HG02852 (cell line): Measurements from ENCODE around the gene LCAT.
"Not testable (repeated sequence)": the region's sequence is repeated elsewhere in the genome, so short reads cannot be mapped to it uniquely, and the experiment has no call there.

Experiments
- ATAC-seq: cut with Tn5 transposase; IDR thresholded peaks from one replicate; pipeline ENCODE4 v1.9.1; 2021; ENCODE audit warnings: mild to moderate bottlenecking, moderate library complexity; ENCODE audit not compliant: unreplicated experiment

Gene LCAT

DNA sequence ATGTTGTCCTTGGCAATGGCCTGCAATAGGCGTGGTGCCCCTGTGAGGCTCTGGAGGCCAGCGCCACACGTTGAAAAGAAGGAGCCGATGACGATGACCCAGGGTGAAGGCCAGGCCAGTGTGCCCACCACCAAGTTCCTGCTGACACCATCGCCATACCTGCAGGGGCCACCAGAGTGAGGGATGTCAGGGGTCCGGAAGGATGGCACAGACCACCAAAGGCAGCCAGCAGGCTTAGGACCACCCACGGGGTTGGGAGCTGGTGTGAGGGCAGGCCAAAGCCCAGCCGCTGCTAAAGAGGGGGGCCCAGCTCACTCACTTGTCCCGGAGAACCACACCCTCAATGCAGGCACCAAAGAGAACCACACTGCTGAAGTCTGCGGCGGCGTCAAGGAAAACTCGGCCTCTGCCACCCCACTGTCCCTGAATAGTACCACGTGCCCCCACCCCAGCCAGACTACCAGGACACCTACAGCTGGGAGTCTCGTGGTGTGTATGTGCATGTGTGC, 6.5 kb upstream of the LCAT start:
- no peak for ATAC-seq

DNA sequence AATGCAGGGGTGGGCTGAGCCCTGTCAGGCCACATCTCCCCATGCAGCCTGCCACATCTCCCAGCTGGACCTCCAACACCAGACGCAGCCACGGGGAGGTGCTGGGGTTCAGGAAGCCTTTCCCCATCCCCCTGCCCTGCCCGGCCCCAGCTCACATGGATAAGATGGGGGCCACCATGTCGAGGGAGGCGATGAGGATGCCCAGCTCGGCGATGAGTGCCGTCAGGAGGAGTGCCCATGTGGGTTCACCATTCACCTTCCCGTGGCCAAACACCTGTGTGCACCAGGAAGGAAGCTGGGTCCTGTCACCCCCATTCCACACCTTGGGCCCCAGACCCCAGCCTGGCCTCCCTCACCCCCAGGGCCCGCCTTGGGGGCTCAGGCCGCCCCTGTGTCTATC, 5.7 kb upstream of the LCAT start:
- no peak for ATAC-seq

DNA sequence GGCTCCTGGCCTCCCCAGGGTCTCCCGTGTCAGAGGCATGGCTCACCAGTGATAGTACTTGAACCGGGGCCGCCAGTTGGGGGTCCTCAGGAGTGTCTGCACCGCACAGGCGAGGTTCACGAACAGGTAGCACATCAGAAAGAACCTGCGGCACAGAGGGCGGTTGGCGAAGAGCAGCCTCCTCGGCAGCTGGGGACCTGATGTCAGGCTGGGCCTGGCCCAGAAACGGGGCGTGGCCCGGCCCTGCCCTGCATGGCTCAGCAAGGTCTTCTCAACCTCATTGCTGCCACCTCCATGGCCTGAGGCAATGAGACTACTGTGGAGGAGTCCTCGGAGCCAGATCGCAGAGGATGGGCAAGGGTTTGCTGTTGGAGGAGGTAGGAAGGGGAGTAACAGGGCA, 4.1 kb upstream of the LCAT start:
- no peak for ATAC-seq

DNA sequence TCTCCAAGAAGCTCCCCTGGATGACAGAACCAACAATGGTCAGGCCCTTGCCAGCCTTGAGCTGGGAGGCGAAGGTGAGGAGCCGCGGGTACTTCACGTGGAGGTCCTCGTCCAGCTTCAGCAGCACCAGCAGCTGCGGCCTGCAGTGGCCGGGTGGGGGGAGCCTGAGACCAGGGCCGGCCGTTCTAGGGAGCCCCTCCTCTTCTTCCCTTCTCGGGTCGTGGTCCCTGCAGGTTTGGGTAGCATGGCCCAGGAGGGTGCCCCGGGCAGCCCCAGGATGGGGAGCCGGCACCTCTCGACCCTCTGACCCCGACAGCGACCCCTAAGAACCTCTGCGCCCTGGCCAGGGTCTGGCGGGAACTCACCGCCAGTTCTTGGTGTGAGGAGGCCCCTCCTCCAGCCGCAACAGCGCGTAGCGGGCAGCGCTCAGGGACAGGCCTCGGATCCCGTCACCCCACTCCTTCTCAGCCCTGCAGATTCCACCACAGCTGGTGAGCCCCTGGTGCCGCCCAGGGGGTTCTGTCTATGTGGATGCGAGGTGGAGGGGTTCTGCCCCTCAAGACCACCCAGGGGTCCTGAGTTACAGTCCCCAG, 3.1 kb upstream of the LCAT start:
- ATAC-seq, result no peak

DNA sequence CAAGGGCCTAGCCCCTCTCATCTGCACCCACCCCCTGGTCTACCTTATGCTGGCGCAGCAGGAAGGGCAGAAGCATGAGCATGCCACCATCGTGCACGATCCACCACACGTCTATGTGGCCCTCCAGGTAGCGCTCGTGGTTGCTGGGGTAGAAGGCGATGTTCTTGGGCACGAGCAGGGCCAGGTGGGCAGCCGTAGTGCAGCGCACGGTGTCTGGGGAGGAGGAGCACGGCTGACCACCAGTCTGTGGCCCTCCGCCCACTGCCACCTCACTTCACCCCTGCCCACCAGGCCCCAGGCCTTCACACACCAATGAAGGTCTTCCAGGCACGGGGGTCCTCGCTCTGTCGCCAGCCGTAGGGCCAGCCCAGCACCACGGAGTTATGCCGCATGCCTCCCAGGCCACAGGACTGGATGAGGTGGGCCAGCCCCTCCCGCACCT, 2.2 kb upstream of the LCAT start:
- ATAC-seq, result no peak

DNA sequence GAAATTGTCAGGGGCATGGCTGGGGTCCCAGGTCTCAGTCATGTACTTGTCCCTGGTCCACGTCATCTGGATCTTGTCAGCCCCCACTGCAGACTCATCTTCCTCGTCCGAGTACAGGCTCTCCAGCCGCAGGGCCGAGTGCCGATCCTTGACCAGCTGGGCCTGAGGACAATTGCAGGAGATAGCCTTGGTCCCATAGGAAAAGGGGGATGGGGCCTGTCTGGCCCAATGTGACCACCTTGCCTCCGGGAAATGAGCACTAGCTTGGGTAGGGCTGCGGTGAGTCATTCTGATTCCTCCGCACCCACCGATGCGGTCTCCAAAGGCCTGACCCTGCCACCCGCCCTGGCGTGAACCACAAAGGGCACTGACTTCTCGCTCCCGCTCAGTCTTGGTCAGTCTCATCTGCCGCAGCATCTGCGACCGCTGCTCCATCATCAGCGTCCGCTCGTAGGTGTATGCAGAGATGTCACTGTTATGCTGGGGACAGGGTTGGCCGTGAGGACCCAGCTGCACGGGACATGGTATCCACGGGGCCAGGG, 1.5 kb upstream of the LCAT start:
- ATAC-seq, result no peak

DNA sequence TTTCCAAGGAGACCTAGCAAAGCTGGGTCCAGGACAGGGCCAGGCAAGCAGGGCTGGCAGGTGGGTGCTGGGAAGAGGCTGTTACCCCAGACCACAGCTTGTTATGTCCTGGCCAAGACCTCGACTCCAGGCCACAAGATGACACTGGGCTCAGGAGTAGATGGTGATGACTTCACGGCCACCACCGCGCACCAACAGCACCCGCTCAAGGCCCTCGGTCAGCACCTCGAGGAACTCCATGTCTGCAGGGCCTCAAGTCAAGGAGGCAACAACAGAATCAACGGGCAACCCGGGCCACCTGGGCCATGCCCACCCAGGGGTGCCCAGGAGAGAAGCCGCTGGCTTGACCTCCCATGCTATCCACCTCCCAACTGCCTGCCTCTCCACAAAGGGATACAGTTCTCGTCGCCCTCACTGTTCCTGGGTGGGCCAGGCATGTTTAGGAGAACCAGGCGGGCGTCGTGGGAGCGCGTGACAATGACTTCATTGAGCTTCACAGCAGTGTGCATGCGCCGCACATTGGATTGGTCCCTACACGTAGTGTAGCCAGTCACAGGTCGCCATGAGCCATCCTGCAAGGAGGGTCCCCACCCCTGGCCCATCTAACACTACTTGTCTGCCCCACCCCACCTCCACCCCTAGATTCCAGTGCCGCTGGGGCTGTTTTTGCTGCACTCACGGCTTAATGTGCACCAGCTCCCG, 921 bp upstream of the LCAT start:
- ATAC-seq, result no peak

DNA sequence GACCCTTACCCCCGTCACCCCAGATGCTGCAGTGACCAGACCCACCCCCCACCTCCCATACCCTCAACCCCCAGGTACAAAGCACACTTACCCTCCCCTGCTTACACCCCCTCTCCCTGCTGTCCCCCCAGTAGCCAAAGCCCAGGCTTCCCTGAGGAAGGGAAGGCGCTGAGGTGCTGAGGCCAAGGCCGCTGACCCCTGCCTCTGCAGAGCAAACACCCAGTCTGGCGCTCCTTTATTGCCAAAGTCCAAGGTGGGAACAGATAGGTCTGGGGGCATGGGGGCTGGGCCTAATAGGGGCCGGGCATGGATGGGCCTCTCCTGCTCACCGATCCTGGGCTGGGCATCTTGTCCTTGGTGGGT, 683 bp downstream of the LCAT start:
- ATAC-seq, result no peak

DNA sequence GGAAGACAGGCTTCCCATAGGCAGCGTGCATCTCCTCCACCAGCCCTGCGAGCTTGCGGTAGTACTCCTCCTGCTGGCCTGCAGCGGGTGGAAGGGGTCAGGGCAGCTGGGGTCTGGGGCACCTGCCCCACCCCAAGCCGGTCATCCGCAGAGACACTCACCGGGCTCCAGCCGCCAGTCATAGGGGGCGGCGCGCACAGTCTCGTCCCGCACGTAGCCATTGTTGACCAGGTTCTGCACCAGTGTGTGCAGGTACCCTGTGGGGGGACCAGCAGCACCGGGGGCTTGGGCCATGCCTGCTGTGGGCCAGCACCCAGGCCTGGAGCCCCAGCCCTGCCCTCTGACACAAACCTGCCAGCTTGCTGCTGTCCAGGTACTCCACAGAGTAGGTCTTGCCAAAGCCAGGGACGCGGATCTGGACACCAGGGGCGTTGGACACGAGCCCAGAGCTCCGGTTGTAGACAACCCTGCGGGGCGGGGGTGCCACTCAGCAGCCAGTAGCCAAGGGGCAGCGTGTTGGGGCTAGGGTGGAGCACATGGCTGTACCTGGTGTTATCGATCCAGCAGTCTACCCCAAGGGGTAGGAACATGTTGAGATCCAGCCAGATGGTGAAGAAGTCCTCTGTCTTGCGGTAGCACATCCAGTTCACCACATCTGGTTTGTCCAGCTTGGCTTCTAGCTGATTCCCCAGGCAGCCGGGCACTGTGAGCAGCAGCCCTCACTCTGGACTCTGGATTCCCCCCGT, 1.2 kb downstream of the LCAT start:
- no peak for ATAC-seq

DNA sequence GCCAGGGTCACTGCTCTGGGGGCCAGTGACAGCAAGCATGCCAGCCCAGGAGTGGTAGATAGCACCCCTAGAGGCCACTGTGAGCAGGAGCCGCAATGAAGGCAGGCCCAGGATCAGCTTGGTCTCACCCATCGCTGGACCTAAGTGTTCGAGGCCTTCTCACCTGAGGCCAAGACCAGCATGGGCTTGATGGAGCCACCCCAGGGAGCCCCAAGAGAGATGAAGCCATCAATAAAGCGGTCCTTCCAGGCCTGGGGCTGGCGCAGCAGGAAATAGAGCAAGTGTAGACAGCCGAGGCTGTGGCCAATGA, 1.8 kb downstream of the LCAT start:
- peak; percentile 44 for ATAC-seq

DNA sequence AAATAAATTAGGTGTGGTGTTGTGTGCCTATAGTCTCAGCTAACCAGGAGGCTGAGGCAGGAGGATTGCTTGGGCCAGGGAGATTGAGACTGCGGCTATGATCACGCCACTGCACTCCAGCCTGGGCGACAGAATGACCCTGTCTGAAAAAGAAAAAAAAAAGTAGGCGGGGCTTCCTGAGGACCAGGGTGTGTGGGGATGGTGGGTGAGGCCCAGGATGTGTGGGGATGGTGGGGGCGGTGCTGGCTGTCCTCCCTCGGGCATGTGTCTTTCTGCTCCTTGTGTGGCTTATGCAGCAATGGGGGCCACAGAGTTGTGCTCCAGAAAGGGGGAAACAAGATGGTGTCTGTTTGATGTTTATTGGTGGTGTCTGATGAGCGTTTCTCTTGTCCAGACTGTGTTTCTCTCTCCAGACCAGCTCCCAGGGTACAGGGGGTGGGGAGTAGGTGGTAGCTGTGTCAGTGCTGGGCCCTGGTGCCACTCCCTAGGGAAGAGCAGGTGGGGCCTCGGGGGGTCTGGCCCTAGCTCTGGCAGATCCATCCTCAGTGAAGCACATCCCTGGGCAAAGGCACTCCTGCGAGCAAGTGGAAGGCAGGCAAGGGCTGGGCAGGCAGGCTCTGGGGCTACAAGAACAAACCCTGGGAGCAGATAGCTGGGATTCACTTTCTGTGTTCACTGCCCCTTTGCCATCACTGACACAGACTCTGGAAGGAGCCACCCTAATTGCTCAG, 2.3 kb downstream of the LCAT start:
- no peak for ATAC-seq

DNA sequence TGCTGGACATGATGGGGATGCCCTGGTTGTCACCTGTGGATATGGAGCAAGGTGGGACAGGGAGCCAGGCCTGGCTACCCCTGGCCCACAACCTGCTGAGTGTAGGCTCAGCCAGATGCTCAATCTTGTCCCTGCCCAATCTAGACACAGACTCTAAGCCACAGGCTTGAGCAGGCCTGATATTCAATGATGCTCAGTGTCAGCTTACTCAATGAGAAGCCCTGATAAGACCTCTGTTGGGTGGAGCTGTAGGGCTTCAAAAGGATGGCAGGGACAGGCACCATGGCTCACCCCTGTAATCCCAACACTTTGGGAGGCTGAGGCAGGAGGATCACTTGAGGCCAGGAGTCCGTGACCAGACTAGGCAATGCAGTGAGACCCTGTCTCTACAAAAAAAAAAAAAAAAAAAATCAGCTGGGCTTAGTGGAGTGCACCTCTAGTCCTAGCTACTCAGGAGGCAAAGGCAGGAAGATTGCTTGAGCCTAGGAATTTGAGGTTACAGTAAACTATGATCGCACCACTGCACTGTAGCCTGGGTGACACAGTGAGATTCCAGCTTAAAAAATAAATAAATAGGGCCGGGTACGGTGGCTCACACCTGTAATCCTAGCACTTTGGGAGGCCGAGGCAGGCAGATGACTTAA, 3.4 kb downstream of the LCAT start:
- no peak for ATAC-seq

DNA sequence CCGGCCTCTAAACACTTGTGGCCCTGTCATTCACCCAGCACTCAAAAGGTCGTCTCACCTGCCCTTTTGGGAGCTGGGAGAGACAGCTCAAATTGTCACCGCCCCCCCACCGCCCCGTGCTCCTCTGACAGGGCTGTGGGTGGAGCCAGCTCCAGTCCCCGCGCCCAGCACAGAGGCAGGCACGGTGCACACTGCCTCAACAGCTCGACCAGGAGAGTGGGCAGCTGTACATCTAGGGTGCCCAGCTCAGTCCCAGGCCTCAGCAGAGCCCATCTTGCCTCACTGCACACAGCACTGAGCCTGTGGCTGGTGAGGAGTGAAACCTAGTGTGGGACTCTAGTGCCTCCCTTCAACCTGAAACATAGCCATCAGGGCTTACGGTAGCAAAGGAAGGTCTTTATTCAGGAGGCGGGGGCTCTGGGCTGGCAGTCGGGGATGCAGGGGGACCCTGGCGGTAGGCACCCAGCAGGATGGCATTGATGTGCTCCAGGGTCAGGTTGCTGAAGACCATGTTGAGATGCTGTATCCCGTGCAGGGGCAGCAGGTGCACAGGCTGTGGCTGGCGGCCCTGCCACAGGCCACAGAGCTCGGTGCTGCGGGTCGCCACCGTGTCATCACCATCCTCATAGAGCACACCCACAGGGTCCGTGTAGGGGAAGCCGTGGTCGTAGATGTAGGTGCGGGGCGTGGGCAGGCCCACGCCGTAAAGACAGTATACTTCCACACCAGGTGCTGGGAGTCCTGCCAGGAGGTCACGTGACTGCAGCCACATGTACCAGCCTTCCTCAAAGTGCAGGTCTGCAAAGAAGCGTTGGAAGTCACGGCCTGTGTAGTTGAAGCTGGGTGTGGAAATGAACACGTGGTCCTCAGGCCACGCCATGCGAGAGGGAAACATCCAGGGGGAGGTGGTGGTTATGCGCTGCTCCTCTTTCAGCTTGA, 4.1 kb downstream of the LCAT start:
- ATAC-seq, result no peak

DNA sequence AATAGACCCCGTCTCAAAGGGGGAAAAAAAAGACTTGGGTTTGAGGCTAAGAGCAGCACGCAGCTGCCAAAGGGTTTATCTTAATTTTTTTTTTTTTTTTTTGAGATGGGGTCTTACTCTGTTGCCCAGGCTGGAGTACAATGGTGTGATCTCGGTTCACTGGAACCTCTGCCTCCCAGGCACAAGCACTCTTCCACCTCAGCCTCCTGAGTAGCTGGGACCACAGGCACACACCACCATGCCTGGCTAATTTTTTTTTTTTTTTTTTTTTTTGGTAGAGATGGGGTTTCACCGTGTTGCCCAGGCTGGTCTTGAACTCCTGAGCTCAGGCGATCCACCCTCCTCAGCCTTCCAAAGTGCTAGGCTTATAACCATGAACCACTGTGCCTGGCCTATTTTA, 6.2 kb downstream of the LCAT start:
- not testable (repeated sequence) for ATAC-seq

DNA sequence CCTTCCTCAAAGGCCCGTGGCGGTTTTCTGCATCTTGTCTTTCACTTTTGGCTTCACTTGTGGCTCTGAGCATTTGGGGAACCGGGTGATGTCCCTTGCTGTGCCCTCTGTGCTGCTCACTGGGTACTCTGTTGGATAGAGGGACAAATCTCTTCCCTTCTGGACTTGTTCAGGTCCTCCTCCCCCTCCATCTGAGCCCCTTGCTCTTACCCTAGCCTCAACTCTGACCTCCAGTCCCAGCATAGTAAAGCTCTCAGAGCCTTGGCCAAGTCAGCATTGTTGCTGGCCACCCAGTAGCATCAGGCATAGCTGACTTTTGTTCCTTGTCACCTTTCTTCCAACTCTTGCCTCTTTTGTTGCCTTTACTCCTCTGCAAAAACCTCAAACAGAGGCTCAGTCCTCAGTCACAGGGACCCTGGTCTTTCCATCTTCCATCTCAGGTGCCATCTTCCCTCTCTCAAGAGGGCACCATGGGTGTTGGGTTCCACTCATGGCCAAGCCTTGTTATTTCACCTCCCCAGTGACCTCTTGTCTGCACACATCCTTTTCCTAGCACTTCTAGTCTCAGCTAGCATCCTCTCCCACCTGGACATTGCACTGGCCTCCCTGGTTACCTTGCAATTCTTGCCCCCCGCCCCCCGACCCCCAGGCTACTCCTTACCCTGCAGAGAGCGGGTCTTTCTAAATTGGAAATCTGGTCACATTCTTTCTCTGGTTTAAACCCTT, 6.9 kb downstream of the LCAT start:
- ATAC-seq, result peak; percentile 48

DNA sequence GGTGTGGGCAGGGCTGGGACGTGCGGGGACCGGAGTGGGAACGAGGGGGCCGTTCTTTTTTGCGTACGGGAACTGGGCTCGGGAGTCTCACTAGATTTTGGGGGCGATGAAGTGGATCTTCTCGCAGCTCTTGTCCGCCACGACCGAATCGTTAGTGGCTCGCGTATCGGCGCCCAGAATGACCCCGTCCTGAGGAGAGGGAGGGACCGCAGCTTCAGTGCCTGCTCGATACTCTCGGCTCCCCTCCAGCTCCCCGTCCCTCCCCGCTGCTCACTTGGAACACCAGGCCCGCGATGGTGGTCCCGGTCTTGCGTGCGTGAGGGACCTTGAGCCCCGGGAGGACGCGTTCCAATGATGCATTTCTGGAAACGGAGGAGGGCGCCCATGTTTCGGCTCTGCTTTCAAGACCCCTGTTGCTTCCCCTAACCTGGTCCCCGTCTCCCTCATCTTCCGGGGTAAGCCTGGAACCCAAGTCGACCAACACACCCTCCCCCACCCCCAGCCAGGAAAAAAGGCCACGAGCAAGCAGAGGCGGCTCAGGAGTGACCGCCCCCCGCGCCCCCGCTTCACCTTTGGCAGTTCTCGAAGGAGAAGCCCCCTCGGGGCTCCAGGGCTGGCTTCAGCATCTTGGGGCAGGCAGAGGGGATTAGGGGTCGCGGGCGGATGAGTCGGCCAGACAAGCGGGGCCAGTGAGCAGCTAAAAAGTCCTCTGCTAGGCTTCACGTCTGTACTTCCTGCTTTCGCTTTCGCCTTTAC, 7.6 kb downstream of the LCAT start, which contains the start of gene PSMB10:
TSS of gene PSMB10 (minus strand) at position 727 of the 756 bp plus-strand sequence. CDS start at position 626, 101 bp downstream.
- ATAC-seq, result peak; percentile 11

DNA sequence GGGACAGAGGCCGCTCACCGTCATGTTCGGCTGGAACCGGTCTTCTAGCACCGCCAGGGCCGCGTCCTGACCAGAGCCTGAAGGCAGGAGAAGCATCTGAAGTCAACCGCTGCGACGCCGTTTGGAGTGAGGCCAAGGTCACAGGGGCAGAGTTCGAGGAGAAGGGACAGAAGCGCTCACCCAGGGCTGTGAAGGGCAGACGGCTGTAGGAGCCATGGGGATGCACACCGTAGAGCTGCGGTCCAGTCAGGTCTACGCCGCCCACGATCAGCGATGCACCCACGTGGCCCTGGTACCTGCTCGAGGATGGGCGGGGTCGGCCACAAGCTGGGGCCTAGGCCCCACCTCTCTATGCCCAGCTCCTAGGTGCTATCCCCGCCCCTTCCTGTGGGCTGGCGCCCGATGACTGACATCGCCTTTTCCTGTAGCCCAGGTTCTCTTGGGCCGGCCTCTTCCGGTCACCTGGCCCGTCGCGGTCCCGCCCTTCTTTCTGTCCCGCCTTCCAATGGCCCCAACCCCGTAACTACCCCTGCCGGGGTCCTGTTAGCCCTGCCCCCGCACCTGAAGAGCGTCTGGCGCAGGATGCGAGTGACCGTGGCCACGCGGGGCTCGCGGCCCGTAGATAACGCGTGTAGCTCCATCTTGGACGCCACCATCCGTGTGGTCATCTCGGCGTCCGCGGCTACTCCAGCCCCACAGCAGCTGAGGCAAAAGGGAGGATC, 8.4 kb downstream of the LCAT start:
- ATAC-seq, result peak; percentile 86

DNA sequence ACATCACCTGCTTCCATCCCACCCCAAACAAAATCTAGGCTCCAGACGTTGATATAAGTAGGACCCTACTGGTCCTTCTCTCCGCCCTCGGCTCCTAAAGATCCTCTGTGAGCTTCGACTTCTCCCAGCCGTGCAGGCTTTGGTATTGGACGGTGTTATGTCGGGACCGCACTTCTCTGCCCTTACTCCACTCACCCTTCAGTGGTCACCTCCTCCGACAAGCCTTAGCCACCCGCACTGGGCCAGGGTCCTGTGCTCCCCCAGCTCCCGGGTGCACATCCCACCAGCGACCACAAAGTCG, 8.9 kb downstream of the LCAT start:
- ATAC-seq, result no peak
